GM21737 (cell line): ENCODE results near the gene ICAM4.
A peak's percentile ranks its signal among the peaks of the same experiment; 100 is the strongest.

ENCODE experiments used
- ATAC-seq: cut with Tn5 transposase; IDR thresholded peaks from one replicate; pipeline ENCODE4 v1.9.1; 2021; ENCODE audit warnings: mild to moderate bottlenecking, moderate library complexity; ENCODE audit not compliant: unreplicated experiment

The ICAM4 gene

GRCh38 chr19:10317045-10317856, 30.5 kb downstream of the ICAM4 start:
- ATAC-seq: no peak

- no peak for ATAC-seq
Observed at GRCh38 chr19:10317857-10318462, 31.2 kb downstream of the ICAM4 start.

GRCh38 chr19:10318807-10319682, 32.3 kb downstream of the ICAM4 start:
- ATAC-seq: no peak

- ATAC-seq: no peak
Observed at GRCh38 chr19:10320602-10321416, 34.1 kb downstream of the ICAM4 start.

- no peak for ATAC-seq
Observed at GRCh38 chr19:10321417-10321797, 34.7 kb downstream of the ICAM4 start.

- no peak for ATAC-seq
Observed at GRCh38 chr19:10321874-10322835, 35.4 kb downstream of the ICAM4 start.

GRCh38 chr19:10325732-10326131, 39.0 kb downstream of the ICAM4 start:
- ATAC-seq: no peak

- no peak for ATAC-seq
Observed at GRCh38 chr19:10327793-10328192, 41.0 kb downstream of the ICAM4 start.

GRCh38 chr19:10328558-10329429, 42.0 kb downstream of the ICAM4 start:
- ATAC-seq: no peak

GRCh38 chr19:10329555-10329954, 42.8 kb downstream of the ICAM4 start:
- no peak for ATAC-seq

- no peak for ATAC-seq
Observed at GRCh38 chr19:10332158-10332964, 45.6 kb downstream of the ICAM4 start.

GRCh38 chr19:10332965-10333757, 46.4 kb downstream of the ICAM4 start, which contains the start of gene RAVER1:
TSS of gene RAVER1 (minus strand) at chr19:10333529. CDS start at chr19:10333507, 22 bp downstream.
- peak; percentile 79 for ATAC-seq

- ATAC-seq: peak; percentile 1
Observed at GRCh38 chr19:10333758-10334587, 47.2 kb downstream of the ICAM4 start.

- ATAC-seq: no peak
Observed at GRCh38 chr19:10334588-10335351, 48.0 kb downstream of the ICAM4 start.

- no peak for ATAC-seq
Observed at GRCh38 chr19:10335352-10335985, 48.7 kb downstream of the ICAM4 start.
